Vagina (tissue), 2 donors: Measurements from ENCODE around the gene OPTC.

Experiments used
- POLR2A ChIP-seq, 2 donors: fragments of 450-650 bp; IDR thresholded peaks; one replicate each; pipeline ENCODE4 v1.6.1; 2017; ENCODE audit warnings: antibody characterized with exemption in 2 of 2, mild to moderate bottlenecking in 2 of 2, moderate library complexity in 2 of 2
- POLR2AphosphoS5 ChIP-seq, 2 donors: sonication (generic); formaldehyde crosslinking; IDR thresholded peaks; one replicate each; pipeline ENCODE4 v1.9.0; 2017; ENCODE audit warnings: antibody characterized with exemption in 2 of 2, mild to moderate bottlenecking in 2 of 2, low read depth in 1 of 2; ENCODE audit not compliant: insufficient read depth in 1 of 2
- TF ChIP-seq, protein P1 (sequence below), 3 experiments: fragments of 450-650 bp in 2 of 3; fragments of 200-600 bp in 1 of 3; sonication (generic) in 1 of 3; IDR thresholded peaks; one replicate each; pipeline ENCODE4 v1.5.1; 2017 to 2019; ENCODE audit warnings: antibody characterized with exemption in 3 of 3, mild to moderate bottlenecking in 2 of 3, moderate library complexity in 2 of 3

DNA sequence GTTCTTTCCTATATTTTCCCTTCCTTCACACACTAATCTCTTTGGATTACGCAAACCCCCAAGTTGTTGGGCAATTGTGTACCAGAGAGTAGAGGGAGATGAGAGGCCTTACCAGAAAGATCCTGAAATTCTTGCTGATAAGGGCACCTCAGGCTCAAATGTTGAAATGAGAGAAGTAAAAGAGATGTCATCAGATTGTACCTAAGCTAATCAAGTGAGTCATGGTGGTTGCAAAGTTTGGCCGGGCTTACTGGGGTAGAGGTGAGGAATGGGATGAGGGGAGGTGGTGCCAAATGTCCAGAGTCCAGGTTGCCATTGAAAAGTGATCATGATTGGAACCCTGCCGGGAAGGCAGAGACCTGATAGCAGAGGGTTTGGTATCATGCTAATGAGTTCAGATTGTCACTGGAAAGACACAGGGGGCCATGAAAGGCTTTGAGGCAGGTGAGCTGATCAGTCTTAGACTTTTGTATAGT lies 43.1 kb downstream of the OPTC start:
- TF ChIP-seq, protein P1, sequence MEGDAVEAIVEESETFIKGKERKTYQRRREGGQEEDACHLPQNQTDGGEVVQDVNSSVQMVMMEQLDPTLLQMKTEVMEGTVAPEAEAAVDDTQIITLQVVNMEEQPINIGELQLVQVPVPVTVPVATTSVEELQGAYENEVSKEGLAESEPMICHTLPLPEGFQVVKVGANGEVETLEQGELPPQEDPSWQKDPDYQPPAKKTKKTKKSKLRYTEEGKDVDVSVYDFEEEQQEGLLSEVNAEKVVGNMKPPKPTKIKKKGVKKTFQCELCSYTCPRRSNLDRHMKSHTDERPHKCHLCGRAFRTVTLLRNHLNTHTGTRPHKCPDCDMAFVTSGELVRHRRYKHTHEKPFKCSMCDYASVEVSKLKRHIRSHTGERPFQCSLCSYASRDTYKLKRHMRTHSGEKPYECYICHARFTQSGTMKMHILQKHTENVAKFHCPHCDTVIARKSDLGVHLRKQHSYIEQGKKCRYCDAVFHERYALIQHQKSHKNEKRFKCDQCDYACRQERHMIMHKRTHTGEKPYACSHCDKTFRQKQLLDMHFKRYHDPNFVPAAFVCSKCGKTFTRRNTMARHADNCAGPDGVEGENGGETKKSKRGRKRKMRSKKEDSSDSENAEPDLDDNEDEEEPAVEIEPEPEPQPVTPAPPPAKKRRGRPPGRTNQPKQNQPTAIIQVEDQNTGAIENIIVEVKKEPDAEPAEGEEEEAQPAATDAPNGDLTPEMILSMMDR (IDR thresholded peaks at IDR 0.05): no peak
- TF ChIP-seq POLR2A (IDR thresholded peaks at IDR 0.05) (no peak), POLR2AphosphoS5 (IDR thresholded peaks at IDR 0.05; ENCODE audit: insufficient read depth in 1 of 2, low read depth in 1 of 2) (no peak)
